Measurements from ENCODE around the gene ADGRD1.

The ADGRD1 gene

DNA sequence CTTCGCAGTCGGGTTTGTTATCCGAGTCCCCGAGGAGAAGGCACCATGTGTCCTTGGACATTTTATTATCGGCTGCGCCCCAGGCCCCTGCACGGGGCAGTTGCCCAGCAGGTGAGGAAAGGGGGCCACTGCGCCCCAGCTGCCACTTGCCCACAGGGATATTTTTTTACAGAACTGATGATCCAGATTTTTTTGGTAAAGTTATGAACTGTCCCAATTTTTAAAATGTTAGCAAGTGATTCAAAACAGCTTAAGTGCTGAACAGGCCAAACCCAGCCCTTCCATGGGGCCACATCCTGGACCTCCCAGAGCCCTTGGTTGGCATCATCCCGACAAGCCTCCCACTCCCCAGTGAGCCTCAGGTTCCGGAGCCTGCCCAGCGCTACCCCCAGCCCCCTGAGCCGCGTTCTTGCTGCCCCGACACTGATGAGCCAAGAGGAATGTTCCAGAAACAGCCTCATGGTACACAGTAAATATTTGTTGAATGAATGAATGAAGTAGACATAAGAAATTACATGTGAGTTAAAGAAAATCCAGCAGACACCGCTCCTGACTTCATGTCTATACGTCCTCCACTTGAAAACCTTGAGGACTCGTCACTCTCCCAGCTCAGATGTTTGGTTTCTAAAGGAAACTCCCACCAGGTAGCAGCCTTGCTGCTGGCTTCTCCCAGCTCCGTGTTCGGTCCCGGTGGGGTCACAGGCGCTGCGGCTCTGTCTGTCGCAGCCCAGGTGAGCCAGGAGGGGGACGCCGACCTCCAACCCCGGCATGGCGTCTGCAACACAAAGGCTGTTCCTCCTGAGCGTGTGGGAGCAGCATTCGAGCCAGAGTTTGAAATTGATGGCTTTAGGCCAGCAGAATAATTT lies 88.5 kb downstream of the ADGRD1 start:
- Histone ChIP-seq H3K4me3 (no peak overlapping the region), H3K27me3 (no peaks in the 10 kb centered on the region), H3K27ac (no peak overlapping the region), H3K36me3 (peaks cover 0 to 3% (median 0%) of the 10 kb centered on the region in 3 donors), H3K9me3 (no peaks in the 10 kb centered on the region), H3K4me1 (no peaks in the 10 kb centered on the region)
- intact Hi-C loops (cut with DNase I; ENCODE audit: low total_unique reads), result no loop called here
- TF ChIP-seq, protein P1, sequence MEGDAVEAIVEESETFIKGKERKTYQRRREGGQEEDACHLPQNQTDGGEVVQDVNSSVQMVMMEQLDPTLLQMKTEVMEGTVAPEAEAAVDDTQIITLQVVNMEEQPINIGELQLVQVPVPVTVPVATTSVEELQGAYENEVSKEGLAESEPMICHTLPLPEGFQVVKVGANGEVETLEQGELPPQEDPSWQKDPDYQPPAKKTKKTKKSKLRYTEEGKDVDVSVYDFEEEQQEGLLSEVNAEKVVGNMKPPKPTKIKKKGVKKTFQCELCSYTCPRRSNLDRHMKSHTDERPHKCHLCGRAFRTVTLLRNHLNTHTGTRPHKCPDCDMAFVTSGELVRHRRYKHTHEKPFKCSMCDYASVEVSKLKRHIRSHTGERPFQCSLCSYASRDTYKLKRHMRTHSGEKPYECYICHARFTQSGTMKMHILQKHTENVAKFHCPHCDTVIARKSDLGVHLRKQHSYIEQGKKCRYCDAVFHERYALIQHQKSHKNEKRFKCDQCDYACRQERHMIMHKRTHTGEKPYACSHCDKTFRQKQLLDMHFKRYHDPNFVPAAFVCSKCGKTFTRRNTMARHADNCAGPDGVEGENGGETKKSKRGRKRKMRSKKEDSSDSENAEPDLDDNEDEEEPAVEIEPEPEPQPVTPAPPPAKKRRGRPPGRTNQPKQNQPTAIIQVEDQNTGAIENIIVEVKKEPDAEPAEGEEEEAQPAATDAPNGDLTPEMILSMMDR (IDR thresholded peaks at IDR 0.05), result no peak
- DNase-seq, result no peak

DNA sequence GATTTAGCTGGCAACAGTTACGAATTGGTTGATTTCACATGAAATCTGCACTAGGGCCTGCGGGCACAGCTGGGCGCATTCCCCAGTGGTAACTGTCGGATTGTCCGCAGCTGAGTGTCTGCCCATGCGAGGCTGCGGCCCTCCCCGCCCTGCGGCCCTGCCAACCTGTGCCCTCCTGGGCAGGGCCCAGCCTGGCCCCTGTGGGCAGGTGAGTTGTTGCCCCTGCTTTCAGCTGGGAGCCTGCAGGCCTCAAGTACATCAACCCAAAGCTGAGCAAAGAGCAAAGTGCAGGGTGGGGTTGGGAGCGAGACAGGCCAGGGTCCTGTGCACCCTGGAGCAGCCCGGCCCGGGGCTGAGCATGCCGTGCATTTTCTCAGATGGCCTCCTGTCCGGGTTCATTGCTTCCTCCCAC lies 89.1 kb downstream of the ADGRD1 start:
- no peak for DNase-seq
- H3K27me3 ChIP-seq, result no peaks in the 10 kb centered on the region
- TF ChIP-seq, protein P1 (IDR thresholded peaks at IDR 0.05), result no peak
- peaks cover 0 to 3% (median 0%) of the 10 kb centered on the region in 3 donors for H3K36me3 ChIP-seq
- no peak overlapping the region for H3K4me3 ChIP-seq
- H3K27ac ChIP-seq, result no peak overlapping the region
- intact Hi-C loops (cut with DNase I; ENCODE audit: low total_unique reads), result no loop called here
- no peaks in the 10 kb centered on the region for H3K4me1 ChIP-seq
- H3K9me3 ChIP-seq, result no peaks in the 10 kb centered on the region

DNA sequence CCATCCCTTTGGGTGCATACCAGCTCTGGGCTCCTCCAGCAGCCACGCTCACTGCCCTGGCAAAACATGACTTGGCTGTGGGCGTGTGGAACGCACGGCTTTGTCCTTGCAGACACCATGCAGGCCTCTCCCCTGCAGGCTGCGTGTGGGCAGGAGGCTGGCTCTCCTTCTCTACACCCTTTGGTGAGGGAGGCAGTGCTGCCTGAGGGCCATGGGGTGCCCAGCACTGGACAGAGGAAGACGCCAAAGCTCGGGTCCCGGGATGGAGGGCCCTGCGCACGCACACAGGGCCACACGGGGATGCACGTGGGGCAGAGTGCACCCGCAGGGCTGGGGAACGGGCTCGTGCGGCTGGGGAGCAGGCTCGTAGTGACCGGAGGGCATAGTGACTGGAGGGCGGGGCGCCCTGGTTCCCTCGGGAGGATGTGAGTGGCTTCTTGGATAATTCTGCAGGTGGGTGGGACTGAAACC lies 89.7 kb downstream of the ADGRD1 start:
- H3K4me1 ChIP-seq, result no peaks in the 10 kb centered on the region
- H3K27me3 ChIP-seq, result no peaks in the 10 kb centered on the region
- intact Hi-C loops (cut with DNase I; ENCODE audit: low total_unique reads), result no loop called here
- no peaks in the 10 kb centered on the region for H3K9me3 ChIP-seq
- DNase-seq, result no peak
- peaks cover 0 to 3% (median 0%) of the 10 kb centered on the region in 3 donors for H3K36me3 ChIP-seq
- TF ChIP-seq, protein P1 (IDR thresholded peaks at IDR 0.05), result no peak
- H3K4me3 ChIP-seq, result no peak overlapping the region
- no peak overlapping the region for H3K27ac ChIP-seq

DNA sequence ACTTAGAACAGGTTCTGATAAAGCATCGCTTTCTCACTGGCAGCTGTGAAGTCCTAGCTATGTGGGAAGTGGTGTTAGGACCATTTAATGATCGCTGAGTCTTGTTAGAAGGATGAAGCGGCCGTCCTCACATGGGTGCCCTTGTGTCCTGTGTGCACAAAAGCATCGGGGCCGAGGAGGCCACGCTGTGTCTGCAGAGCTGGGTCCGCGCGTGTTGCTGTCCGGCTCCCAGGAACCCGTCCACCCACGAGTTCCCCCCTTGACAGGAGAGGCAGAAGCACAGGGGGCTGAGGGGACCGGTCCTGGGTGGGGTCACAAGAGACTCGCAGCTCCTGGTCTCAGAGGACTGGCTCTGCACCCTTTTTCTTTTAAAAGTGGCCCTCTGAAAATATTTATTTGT lies 90.4 kb downstream of the ADGRD1 start:
- TF ChIP-seq, protein P1 (IDR thresholded peaks at IDR 0.05), result no peak
- DNase-seq, result no peak
- no peak overlapping the region for H3K4me3 ChIP-seq
- intact Hi-C loops (cut with DNase I; ENCODE audit: low total_unique reads), result no loop called here
- no peak overlapping the region for H3K27ac ChIP-seq
- H3K4me1 ChIP-seq, result no peaks in the 10 kb centered on the region
- H3K9me3 ChIP-seq, result no peaks in the 10 kb centered on the region
- H3K36me3 ChIP-seq, result peaks cover 0 to 3% (median 0%) of the 10 kb centered on the region in 3 donors
- H3K27me3 ChIP-seq, result no peaks in the 10 kb centered on the region

DNA sequence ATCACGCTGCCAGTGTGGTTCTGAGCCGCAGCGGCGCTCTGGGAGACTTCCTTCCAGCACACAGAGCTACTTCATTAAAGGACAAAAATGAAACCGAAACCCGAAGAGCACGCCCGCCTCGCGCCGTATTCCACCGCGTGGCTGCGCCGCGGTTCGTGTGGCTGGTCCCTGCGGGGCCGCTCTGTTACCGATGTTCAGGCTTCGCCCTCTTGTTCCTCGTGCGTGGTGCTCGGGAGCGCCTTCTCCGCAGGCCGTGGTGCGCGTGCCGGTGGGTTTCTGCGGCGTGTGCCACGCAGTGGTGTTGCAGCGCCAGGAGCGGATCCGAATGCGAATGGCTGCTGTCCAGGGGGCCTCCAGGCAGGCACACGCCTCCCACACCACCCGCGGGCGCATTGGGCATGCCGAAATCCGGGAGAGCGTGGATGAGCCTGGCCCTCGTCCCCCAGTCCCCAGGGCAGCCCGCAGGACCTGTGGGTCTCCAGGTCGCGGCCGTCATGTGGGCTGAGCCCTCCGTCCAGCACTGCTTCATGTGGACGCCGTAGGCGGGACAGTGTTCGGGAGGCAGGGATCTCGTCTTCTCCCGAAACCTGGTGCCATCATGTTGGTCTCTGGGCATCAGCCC lies 91.2 kb downstream of the ADGRD1 start:
- TF ChIP-seq, protein P1 (IDR thresholded peaks at IDR 0.05), result no peak
- Histone ChIP-seq H3K36me3 (peaks cover 0 to 3% (median 0%) of the 10 kb centered on the region in 3 donors), H3K27ac (no peak overlapping the region), H3K27me3 (no peaks in the 10 kb centered on the region), H3K4me1 (no peaks in the 10 kb centered on the region), H3K4me3 (no peak overlapping the region), H3K9me3 (no peaks in the 10 kb centered on the region)
- intact Hi-C loops (cut with DNase I; ENCODE audit: low total_unique reads), result no loop called here
- no peak for DNase-seq

All from tibial artery (tissue), 4 donors.